AG10803 (cell line): ENCODE results near the gene PLCL1.

ENCODE experiments used
- DNase-seq: peaks from one replicate; pipeline ENCODE4 v3.0.0; 2010; ENCODE audit warnings: low read depth
- H3K4me3 ChIP-seq: 2 replicates; pipeline ENCODE4 v1.5.1; 2011; ENCODE audit warnings: mild to moderate bottlenecking, low read length, control low read depth
- TF ChIP-seq, protein P1 (sequence below): conservative IDR thresholded peaks from 2 replicates; pipeline ENCODE4 v1.5.1; 2011; ENCODE audit warnings: mild to moderate bottlenecking, low read length, control low read depth, inconsistent platforms

PLCL1 gene

GRCh38 chr2:197884252-197884651 is 79.9 kb downstream of the PLCL1 start:
- TF ChIP-seq, protein P1, sequence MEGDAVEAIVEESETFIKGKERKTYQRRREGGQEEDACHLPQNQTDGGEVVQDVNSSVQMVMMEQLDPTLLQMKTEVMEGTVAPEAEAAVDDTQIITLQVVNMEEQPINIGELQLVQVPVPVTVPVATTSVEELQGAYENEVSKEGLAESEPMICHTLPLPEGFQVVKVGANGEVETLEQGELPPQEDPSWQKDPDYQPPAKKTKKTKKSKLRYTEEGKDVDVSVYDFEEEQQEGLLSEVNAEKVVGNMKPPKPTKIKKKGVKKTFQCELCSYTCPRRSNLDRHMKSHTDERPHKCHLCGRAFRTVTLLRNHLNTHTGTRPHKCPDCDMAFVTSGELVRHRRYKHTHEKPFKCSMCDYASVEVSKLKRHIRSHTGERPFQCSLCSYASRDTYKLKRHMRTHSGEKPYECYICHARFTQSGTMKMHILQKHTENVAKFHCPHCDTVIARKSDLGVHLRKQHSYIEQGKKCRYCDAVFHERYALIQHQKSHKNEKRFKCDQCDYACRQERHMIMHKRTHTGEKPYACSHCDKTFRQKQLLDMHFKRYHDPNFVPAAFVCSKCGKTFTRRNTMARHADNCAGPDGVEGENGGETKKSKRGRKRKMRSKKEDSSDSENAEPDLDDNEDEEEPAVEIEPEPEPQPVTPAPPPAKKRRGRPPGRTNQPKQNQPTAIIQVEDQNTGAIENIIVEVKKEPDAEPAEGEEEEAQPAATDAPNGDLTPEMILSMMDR, result no peak
- DNase-seq, result no peak
- H3K4me3 ChIP-seq, result no peak overlapping the region

DNA sequence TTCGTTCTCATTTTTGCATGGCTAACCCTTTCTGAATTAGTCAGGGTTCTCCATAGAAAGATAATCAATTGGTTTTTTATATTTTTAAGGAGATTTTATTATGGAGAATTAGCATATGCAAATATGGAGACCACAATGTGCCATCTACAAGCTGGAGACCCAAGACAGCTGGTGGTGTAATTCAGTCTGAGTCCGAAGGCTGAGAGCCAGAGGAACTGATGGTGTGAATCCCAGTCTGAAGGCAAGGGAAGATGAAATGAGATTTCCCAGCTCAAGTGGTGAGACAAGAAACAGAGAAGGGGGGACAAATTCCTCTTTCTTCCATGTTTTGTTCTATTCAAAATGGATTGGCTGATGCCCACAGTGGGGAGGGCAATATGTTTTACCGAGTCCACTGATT is 80.7 kb downstream of the PLCL1 start:
- no peak for DNase-seq
- TF ChIP-seq, protein P1, result no peak
- H3K4me3 ChIP-seq, result no peak overlapping the region

- TF ChIP-seq, protein P1, result no peak
- no peak overlapping the region for H3K4me3 ChIP-seq
- DNase-seq, result peak; percentile 21
Measured at GRCh38 chr2:197885587-197885986, 81.2 kb downstream of the PLCL1 start.

GRCh38 chr2:197888321-197888720 is 83.9 kb downstream of the PLCL1 start:
- no peak for DNase-seq
- TF ChIP-seq, protein P1, result no peak

DNA sequence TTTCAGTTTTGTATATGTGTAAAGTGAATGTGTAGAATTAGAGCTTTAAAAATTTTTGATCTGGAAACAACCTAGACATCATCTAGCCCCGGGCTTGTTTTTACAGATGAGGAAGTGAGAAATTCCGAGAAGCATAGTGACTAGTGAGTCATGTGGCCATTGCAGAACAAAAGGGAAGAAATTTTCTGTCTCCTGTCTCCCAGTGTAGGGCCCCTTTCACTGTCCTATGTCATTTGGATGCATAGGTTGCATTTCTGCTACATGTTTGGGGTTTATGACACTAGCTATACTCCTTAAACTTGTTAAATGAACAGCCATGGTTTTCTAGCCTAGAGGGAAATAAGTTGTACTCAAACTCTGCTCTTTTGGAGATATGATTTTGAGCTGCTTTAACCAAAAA is 84.6 kb downstream of the PLCL1 start:
- TF ChIP-seq, protein P1, result no peak
- no peak overlapping the region for H3K4me3 ChIP-seq
- peak; percentile 49 for DNase-seq

More at GRCh38 chr2:197888321-197888720, 83.9 kb downstream of the PLCL1 start:
- no peak overlapping the region for H3K4me3 ChIP-seq

DNA sequence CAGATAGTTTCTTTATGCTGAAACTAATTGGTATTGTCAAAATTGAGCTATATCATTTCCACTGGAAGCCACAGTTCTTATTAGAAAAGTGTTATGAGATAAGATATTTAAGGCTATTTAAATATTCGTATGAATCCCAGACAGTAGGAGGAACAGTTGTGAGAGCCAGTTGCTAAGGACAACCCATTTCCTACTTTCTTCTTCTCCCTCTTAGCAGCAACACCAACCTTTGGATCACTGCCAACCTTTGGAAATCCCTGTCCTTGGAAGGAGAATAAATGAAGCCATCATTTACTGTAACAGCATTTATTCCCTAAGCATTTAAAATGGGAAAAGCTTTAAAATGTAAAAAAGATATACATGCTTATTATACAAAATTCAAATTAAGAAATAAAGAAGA is 85.8 kb downstream of the PLCL1 start:
- DNase-seq, result no peak
- TF ChIP-seq, protein P1, result no peak
- H3K4me3 ChIP-seq, result no peak overlapping the region

- no peak overlapping the region for H3K4me3 ChIP-seq
- TF ChIP-seq, protein P1, result no peak
- no peak for DNase-seq
Measured at GRCh38 chr2:197891897-197892442, 87.6 kb downstream of the PLCL1 start.
